ENCODE results near the gene NAA35.
"Not testable (repeated sequence)": the region's sequence is repeated elsewhere in the genome, so short reads cannot be mapped to it uniquely, and the experiment has no call there.

NAA35 gene

GRCh38 chr9:86034863-86035734 is 94.2 kb downstream of the NAA35 start:
- no peak for DNase-seq (ENCODE audit: low read depth)

- no peak for DNase-seq (ENCODE audit: low read depth)
Observed at GRCh38 chr9:86035827-86036440, 95.0 kb downstream of the NAA35 start.

GRCh38 chr9:86036555-86036954 is 95.6 kb downstream of the NAA35 start:
- DNase-seq (ENCODE audit: low read depth), result no peak

GRCh38 chr9:86039991-86040860 is 99.3 kb downstream of the NAA35 start:
- no peak for DNase-seq (ENCODE audit: low read depth)

- DNase-seq (ENCODE audit: low read depth), result no peak
Observed at GRCh38 chr9:86040861-86041155, 99.9 kb downstream of the NAA35 start.

GRCh38 chr9:86041311-86041741 is 100.4 kb downstream of the NAA35 start:
- no peak for DNase-seq (ENCODE audit: low read depth)

GRCh38 chr9:86042199-86042978 is 101.4 kb downstream of the NAA35 start:
- DNase-seq (ENCODE audit: low read depth), result no peak

GRCh38 chr9:86043586-86043985 is 102.6 kb downstream of the NAA35 start:
- no peak for DNase-seq (ENCODE audit: low read depth)

GRCh38 chr9:86043999-86044398 is 103.1 kb downstream of the NAA35 start:
- no peak for DNase-seq (ENCODE audit: low read depth)

- DNase-seq (ENCODE audit: low read depth), result no peak
Observed at GRCh38 chr9:86045654-86046053, 104.7 kb downstream of the NAA35 start.

- DNase-seq (ENCODE audit: low read depth), result no peak
Observed at GRCh38 chr9:86046071-86046636, 105.2 kb downstream of the NAA35 start.

- DNase-seq (ENCODE audit: low read depth), result no peak
Observed at GRCh38 chr9:86046930-86047341, 106.0 kb downstream of the NAA35 start.

- DNase-seq (ENCODE audit: low read depth), result no peak
Observed at GRCh38 chr9:86047361-86047760, 106.4 kb downstream of the NAA35 start.

- not testable (repeated sequence) for DNase-seq (ENCODE audit: low read depth)
Observed at GRCh38 chr9:86048018-86048742, 107.2 kb downstream of the NAA35 start.

- no peak for DNase-seq (ENCODE audit: low read depth)
Observed at GRCh38 chr9:86052556-86053468, 111.9 kb downstream of the NAA35 start.

GRCh38 chr9:86054695-86055094 is 113.7 kb downstream of the NAA35 start:
- no peak for DNase-seq (ENCODE audit: low read depth)

- DNase-seq (ENCODE audit: low read depth), result no peak
Observed at GRCh38 chr9:86057491-86057890, 116.5 kb downstream of the NAA35 start.

GRCh38 chr9:86061972-86062739 is 121.2 kb downstream of the NAA35 start:
- no peak for DNase-seq (ENCODE audit: low read depth)

All from T-helper 22 cell (primary cell).